Activated effector memory CD4-positive, alpha-beta T cell treated with anti-CD3 and anti-CD28 coated beads, Interleukin-2, amount 50 U/mL, for 16 hours (primary cell): ENCODE data around the gene UGT2B17.
"Not testable (repeated sequence)": the region's sequence is repeated elsewhere in the genome, so short reads cannot be mapped to it uniquely, and the experiment has no call there.

Source experiments
- DNase-seq: peaks from one replicate; pipeline ENCODE4 v3.0.0-alpha.2; 2020

The UGT2B17 gene

DNA sequence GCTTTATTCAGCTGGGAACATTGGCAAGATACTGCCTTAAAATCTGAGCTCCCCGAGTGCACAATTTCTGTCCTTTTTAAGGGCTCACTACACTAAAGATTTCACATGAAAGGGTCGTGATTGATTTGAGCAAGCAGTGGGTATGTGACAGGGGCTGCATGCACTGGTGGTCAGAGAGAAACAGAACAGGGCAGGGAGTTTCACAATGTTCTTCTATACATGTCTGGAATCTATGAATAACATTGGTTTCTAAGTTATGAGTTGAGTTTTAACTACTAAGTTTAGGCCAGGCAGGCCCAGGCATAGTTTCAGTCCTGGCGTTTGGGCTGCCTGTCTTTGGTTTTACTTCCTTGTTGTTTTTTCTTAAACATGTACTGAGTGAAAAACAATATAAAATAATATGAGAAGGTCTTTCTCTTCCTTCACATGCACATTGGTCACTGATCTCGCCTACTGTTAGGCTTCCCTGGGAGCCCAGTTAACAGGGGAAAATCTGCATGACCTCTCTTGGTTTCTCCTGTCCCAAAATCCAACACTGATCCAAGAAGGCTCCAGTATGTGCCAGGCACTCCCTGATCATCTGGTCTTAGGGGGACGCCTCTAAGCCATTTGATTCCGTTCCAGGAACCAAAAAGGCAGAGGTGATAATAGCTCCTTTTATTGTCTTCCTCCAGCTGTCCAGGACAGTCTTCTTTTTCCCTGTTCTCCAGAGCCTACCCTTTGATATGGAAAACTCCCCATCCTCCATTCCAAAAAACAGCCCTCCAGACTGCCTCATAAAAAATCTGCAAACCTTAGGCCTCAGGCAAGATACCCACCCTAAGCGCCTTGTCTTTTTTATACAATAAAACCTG, at the start of gene UGT2B17:
TSS of gene UGT2B17 (minus strand) at position 51 of the 854 bp plus-strand sequence. CDS start 7,838 bp downstream, outside the sequence.
- no peak for DNase-seq

DNA sequence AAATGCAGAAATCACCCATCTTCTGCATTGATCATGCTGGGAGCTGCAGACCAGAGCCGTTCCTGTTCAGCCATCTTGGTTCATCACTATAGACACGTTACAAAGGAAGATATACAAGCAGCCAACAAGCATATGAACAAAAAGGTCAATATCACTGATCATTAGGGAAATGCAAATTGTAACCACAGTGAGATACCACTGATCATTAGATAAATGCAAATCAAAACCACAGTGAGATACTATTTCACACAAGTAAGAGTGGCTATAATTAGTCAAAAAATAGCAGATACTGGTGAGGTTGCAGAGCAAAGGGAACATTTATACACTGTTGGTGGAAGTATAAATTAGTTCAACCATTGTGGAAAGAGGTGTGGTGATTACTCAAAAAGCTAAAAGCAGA, 46.6 kb upstream of the UGT2B17 start:
- DNase-seq: not testable (repeated sequence)

DNA sequence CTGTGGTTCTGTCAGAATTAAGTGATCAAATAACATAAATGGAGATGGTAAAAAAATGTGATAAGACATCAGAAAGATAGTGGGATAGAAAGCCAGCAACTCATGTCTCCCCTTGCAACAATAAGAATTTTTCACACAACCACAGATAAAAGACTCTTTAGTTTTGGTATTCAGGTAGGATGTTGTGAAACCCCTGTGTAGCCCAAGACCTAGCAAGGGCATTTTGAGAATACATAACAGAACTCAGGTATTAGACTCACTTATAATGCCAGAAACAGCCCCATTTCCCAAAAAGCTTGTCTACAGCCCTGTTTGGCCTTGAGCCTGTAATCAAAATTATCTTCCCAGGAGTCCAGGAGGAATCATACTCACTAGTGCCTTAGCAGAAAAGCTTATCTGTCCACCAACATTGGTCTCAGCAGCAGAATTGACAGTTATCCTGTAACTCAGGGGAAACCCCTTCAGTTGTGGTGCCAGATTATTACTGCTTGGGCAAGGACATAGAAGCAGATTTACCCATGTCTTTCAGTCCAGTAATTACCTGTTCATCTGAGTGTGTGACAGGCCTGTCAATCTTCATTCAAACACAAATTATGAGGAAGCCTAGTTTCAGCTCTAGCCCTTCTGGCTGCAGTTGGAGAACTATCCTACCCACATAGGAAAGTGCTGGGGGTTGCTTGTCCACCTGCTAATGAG, 41.0 kb upstream of the UGT2B17 start:
- no peak for DNase-seq

DNA sequence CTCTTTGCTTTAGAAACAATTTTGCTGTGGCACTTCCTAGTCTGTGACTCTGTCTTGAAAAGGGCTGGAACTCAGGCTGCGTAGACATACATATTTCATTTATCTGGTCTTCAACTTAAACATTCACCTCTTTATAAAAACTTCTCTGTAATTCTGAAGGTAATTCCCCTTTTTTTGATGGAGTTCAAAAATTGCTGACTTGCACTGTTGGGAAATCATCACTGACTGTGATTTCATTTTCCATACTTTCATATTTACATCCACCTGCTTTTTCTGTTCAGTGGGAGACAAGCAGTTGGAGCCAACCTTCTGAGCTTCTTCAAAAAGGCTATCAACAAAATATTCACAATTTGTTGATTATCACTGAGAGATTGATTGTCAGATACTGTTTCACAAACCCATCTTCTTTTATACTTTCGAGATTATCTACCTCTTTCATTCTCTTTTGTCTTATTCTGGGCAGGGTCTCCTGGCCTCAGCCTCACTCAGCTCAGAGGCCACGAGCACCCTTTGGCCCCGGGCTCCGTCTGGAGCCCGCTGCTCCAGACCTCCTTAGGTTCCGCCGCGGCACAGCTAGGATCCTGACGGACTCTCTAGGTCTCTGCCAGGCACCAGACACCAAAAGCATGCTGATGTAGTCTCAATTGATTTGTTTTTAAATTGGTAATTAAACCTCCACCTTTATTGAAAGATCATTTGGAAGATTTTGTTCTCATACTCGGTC, 39.7 kb upstream of the UGT2B17 start:
- DNase-seq: no peak

DNA sequence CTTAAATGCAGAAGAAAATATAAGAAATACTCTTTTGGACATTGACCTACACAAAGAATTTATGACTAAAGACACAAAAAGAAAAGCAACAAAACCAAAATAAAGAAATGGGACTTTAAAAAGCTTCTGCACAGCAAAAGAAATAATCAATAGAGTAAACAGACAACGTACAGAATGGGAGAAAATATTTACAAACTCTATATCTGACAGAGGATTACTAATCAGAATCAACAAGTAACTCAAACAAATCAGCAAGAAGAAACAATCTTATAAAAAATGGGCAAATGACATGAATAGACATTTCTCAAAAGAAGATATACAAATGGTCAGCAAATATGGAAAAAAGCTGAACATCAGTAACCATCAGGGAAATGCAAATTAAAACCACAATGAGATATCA, 37.6 kb upstream of the UGT2B17 start:
- no peak for DNase-seq

DNA sequence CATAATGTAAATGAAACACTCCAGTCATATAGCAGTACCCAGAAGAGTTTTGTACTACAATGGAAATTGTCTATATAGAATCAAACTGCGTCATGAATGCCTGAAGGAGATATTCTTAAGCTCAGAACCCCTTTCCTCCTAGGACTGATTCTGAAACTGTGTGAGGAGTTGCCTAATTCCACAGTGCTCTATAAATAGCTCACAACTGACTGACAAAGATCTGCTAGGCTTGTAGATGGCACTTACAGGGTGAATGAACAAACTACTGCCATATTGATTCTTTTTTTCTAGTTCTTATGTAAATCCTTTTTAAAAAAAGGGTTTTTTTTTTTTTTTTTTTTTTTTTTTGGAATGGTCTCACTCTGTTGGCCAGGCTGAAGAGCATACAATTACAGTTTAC, 30.1 kb upstream of the UGT2B17 start:
- DNase-seq: no peak

DNA sequence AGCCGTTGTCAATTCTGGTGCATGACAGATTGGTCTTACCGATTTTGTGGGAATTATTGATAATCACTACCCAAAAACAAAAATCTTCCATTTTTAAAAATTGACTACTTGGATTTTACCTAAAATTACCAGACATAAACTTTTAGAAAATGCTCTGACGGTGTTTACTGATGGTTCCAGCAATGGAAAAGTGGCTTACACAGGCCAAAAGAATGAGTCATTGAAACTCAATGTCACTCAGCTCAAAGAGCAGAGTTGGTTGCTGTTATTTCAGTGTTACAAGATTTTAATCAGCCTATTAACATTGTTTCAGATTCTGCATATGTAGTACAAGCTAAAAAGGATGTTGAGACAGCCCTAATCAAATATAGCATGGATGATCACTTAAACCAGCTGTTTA, 23.0 kb upstream of the UGT2B17 start:
- no peak for DNase-seq

DNA sequence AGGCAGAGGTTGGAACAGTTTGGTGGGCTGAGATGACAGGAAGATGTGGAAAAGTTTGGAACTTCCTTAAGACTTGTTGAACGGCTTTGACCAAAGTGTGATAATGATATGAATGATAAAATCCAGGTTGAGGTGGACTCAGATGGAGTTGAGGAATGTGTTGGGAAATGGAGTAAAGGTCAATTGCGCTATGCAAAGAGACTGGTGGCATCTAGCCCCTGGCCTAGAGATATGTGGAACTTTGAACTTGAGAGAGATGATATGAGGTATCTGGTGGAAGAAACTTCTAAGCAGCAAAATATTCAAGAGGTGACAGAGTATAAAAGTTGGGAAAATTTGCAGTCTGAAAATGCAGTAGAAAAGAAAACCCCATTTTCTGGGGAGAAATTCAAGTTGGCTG, 21.4 kb upstream of the UGT2B17 start:
- DNase-seq: no peak

DNA sequence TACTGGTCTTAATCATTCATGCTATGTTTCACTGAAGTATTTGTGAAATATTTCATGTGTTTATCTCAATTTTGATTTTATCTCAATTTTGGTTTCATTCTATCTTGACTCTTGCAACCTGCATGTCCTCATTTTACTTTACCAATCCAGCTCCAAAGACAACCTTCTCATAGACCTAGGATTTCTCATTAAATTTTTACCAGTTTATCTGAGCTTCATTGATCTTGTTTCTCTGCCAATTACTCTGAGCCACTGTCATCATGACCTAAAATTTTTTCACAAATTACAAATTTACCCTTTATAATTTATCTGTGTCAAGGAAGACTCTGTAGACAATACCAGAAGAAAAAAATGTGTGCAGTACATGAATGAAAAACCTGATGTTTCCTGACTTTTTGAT, 18.6 kb upstream of the UGT2B17 start:
- DNase-seq: no peak

DNA sequence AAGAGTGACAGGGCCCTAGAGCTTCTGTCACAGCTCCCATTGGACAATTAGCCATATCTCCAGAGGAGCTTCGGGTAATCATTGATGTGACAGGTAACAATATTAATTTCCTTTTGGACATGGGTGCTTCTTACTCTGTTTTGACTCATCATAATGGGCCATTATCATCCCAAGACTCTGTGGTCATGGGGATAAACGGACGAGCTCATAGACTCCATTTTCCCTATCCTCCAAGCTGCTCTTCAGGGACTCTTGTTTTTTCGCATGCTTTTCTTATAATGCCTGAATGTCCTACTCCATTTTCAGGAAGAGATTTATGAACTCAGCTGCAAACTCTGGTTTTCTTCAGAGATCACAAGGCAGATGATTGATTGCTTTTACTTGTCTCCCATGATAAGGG, 17.0 kb upstream of the UGT2B17 start:
- no peak for DNase-seq

DNA sequence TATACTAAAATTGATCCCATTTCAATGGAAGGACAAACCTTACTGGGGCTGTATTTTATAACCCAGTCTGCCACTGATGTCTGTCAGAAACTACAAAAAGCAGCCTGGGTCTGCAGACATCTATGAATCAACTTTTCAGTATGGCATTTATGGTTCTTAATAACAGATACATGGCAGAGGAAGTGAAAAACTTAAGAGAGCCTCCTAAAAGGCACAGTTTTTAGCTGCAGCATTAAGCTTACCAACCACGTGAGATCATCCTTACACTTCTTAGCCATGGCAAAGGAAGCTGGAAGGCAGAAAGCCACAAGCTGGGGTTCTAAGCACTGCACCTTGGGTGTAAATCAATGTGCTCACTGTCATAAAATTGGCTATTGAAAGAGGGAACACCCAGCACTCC, 16.6 kb upstream of the UGT2B17 start:
- DNase-seq: no peak

DNA sequence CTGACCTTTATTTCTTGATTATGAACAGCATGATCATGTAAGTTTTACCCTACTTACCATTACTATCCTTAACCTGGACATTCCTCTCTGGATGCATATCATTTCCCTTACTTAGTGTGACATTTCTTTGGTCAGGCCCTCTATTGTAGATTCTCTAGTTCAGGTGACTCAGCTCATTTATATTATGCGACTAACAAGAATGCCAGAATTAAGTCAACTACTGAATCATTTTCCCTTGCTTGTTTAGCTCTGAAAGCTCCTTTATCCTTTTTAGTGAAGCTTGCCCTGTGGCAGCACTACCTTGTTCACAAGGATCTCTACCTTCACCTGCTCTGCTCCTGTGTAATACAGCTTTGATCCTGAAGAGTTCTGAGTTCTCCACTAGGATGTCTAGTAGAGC, 15.1 kb upstream of the UGT2B17 start:
- no peak for DNase-seq

DNA sequence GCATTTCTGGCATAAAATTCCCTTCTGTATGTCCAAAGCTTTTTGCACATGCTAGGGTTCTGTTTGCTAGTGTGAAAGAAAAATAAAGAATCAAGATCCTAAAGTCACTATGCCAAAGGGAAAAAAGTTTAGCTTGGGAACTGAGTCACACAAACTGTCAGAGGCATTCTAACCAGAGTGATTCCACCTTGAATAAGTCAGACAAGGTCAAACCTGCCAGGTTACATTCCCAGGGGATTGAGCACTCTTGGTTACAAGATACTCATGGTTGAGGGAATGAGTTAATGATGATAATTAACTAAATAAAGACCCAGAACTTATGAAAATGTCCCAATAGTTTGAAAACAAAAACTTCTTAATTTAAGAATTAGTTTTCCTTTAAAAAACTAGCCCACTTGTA, 13.7 kb upstream of the UGT2B17 start:
- no peak for DNase-seq

DNA sequence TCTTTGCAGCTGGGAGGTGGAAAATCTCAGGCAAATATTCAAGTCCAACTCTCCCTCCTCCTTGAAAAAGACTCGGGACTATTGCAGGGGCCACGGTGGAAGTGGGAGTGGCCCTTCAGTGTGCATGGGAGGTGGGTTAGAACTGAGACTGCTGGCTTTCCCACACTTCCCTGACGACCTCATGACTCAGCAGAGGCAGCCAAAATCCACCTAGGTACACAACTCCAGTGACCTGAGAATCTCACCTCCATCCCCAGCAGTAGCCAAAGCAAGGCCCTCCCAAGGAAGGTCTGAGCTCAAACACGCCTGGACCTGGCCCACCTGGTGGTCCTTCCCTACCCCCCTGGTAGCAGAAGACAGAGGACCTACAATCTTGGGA, 6.2 kb upstream of the UGT2B17 start:
- DNase-seq: no peak

DNA sequence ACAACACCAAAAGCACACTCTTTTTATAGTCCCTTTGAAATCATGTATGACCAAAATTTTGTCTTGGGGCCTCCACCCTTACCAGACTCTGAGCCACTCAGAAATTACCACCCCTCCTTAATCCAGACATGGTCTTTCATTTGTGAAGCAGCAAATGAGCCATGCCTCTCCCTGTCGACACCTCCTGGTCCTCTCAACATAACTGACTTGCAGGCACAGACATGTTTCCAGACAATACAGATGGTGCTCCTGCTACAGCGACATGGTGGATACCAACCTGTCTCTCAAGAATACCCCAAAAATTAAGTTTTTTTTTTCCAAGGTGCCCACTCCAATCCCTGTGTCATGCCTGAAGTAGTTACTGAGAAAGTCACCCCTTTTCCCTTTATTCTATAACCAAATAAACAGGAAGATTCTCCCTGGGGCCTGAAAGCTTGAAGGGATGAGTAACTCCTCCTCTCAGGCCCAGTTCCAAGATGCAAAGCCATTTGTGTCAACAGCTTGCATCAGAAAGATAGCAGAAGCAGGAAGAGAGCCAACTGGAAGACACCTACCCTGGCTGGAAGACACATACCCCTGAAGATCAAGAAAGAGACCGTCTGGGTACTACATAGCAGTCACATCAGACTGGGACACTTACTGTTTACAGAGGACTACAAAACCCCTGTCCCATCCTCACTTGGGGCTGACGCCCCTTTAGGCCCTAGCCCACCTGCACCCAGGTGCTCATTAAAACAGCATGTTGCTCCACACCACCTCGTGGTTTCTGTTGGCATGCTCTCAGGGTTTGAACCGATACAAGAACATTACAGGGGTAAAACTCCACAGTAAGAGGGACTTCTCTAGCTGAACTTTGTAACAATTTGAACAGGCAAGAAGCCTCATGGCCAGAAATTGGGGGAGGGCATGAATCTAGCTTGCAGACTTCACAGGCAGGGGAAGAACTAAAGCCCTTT, 5.5 kb upstream of the UGT2B17 start:
- no peak for DNase-seq

DNA sequence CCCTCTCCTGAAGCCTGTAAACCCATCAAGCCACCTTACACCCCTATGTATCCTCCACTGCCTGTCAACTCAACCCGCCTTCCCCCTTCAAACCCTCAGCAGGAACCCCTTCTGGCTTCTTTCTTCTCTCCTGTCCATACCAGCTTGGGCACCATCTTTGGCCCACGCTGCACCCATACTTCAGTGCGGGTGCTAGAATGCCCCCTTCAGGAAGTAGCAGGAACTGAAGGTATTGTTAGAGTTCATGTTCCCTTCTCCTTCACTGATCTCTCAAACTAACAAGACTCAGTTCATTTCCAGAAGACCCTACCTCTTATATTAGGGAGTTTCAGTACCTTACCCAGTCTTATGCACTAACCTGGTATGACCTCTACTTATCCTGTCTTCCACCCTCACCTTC, 1.5 kb upstream of the UGT2B17 start:
- DNase-seq: no peak

DNA sequence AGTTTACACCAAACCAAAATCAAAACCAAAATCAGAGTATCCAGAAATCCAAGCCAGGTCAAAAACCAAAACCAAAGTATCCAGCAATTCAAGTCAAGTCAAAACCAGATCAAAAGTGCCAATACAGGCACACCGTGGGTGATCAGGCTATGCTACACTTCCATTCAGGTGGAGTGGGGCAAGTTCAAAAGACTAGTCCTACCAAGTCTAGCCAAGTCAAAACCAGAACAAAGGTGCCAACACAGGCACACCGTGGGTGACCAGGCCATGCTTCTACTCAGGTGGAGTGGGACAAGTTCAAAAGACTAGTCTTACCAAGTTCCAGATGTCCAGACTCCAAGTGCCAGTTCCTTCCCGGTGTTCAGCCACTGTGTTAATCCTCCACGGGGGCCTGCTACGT, 486 bp downstream of the UGT2B17 start:
- not testable (repeated sequence) for DNase-seq

DNA sequence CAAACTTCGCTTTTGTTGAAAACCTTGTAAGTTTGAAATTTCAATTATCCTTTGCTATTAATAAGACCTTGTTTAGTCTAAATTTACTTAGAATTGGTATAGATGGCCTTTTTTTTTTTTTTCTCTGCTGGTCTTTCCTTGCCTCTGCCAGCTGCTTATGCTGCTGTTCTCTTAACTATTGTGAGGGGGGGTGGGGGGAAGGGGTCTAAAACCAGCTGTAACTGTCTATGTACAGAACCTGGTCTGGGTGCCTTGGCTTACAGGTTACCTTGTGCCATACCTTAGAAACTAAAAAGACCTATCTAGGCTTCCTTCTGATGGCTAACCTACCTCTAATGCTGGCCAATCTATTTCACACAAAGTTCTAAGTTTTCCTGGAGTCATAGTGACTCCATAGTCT, 1.0 kb downstream of the UGT2B17 start:
- no peak for DNase-seq

DNA sequence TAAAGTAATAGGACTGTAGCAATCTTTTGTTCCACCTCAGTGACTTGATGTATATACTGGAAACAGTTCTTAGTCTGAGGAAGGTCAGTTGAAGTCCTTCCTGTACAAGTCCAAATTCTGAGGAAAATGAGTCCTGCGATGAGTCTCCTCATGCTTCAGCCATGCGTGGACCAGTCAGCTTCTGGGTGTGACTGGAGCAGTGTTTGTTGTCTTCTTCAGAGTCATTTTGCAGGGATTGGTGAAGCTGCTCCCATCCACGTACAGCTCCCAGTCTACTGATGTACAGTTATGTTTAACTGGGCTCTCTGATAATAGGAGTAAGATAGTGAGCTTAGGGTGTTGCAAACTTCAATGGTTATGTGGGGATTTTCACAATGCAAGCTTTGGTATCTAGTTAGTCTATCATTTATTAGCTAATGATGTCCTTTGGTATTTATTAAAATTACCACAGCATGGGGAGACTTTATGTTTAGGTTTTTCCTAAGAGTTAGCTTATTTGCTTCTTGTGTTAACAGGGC, 3.4 kb downstream of the UGT2B17 start:
- DNase-seq: no peak

DNA sequence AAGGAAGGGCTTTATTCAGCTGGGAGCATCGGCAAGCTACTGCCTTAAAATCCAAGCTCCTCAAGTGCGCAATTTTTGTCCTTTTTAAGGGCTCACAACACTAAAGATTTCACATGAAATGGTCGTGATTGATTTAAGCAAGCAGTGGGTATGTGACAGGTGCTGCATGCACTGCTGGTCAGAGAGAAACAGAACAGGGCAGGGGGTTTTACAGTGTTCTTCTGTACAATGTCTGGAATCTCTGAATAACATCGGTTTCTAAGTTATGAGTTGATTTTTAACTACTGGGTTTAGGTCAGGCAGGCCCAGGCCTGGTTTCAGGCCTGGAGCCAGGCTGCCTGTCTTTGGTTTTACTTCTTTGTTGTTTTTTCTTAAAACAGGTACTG, 6.0 kb downstream of the UGT2B17 start:
- DNase-seq: no peak

DNA sequence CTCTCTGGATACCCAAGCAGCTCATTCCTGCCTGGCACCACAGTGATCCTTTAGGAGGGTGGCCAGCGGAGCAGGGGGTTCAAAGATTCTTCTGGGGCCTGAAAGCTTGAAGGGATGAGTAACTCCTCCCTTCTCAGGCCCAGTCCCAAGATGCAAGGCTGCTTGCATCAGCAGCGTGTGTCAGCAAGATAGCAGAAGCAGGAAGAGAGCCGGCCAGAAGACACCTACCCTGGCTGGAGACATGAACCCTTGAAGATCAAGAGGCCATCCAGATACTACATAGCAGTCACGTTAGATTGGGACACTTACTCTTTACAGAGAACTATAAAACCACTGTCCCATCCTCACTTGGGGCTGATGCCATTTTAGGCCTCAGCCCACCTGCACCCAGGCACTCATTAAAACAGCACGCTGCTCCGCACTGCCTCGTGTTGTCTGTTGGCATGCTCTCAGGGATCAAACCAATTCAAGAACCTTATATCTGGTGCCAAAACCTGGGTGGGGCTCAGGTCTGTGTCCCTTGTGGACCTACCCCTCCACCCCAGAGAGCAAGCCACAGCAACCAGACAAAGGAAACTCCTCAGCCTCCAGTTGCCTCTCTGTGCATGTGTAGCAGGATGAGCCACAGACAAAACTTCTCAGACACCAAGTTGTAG, 6.5 kb downstream of the UGT2B17 start:
- no peak for DNase-seq

DNA sequence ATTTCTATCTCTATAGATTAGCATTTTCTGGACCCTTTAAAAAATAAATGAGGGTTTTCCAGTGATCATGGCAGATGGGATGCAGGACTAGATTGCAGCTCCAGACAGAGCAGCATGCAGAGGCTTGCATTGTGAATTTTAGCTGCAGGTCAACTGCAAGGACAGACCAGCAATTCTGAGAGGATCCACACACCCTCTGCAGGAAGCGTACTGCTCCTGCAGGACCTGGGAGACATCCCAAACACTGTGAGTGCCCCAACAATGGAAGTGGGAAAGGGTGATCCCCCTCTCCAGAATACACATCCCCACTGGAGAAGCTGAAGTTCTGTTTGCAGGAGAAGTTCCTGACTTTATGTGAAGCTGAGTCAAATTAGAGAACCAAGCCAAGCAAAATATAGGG, 7.1 kb downstream of the UGT2B17 start:
- not testable (repeated sequence) for DNase-seq
